ENCODE data around the gene PDE4C.

GRCh38 chr19:18198374-18198773, 27.9 kb downstream of the PDE4C start:
- TF ChIP-seq POLR2AphosphoS5 (IDR thresholded peaks at IDR 0.05; ENCODE audit: low read depth, low read length), result no peak
- no peak for TF ChIP-seq TAF1 (IDR thresholded peaks at IDR 0.05; ENCODE audit: borderline replicate concordance, insufficient read depth, low read length)
- TF ChIP-seq REST (IDR thresholded peaks at IDR 0.05; ENCODE audit: insufficient read depth in 1 of 2, low read depth in 2 of 2, low read length in 2 of 2), result no peak
